Parathyroid adenoma (tissue), 2 donors: ENCODE data around the gene EID3.

ENCODE experiments used
- H2AFZ ChIP-seq: fragments of 300-600 bp; sonication (generic); one replicate; pipeline ENCODE4 v1.7.0; 2017; ENCODE audit warnings: antibody characterized with exemption, mild to moderate bottlenecking
- H3K27ac ChIP-seq: fragments of 300-600 bp; sonication (generic); one replicate; pipeline ENCODE4 v1.7.0; 2017
- H3K27me3 ChIP-seq: fragments of 300-600 bp; sonication (generic); one replicate; pipeline ENCODE4 v1.7.0; 2017; ENCODE audit warnings: low read length; ENCODE audit not compliant: control insufficient read depth, insufficient read depth
- H3K36me3 ChIP-seq: fragments of 300-600 bp; sonication (generic); one replicate; pipeline ENCODE4 v1.7.0; 2017; ENCODE audit warnings: low read length; ENCODE audit not compliant: control insufficient read depth, insufficient read depth
- H3K4me1 ChIP-seq: fragments of 300-600 bp; sonication (generic); one replicate; pipeline ENCODE4 v1.7.0; 2017; ENCODE audit warnings: control low read depth
- H3K4me2 ChIP-seq: fragments of 300-600 bp; sonication (generic); one replicate; pipeline ENCODE4 v1.7.0; 2017; ENCODE audit warnings: low read length
- H3K4me3 ChIP-seq: fragments of 300-600 bp; sonication (generic); one replicate; pipeline ENCODE4 v1.7.0; 2017; ENCODE audit warnings: low read depth, low read length
- H3K79me2 ChIP-seq: fragments of 300-600 bp; sonication (generic); one replicate; pipeline ENCODE4 v1.7.0; 2017; ENCODE audit warnings: control low read depth
- H3K9ac ChIP-seq: fragments of 300-600 bp; sonication (generic); one replicate; pipeline ENCODE4 v1.7.0; 2017; ENCODE audit warnings: mild to moderate bottlenecking
- H3K9me3 ChIP-seq: fragments of 300-600 bp; sonication (generic); one replicate; pipeline ENCODE4 v1.7.0; 2017; ENCODE audit warnings: low read length; ENCODE audit not compliant: control insufficient read depth
- CTCF ChIP-seq: fragments of 300-600 bp; sonication (generic); IDR thresholded peaks from one replicate; pipeline ENCODE4 v1.7.0; 2017; ENCODE audit warnings: antibody characterized with exemption, mild to moderate bottlenecking
- donor health status: primary hyperparathyroidism.

The EID3 gene

GRCh38 chr12:104286516-104287482 is 16.7 kb upstream of the EID3 start:
- Histone ChIP-seq H3K36me3 (no peaks in the 10 kb centered on the region), H3K27me3 (no peaks in the 10 kb centered on the region), H3K79me2 (peaks cover 13% of the 10 kb centered on the region), H3K4me3 (peak overlapping the region; percentile 78), H3K4me1 (no peaks in the 10 kb centered on the region), H3K9me3 (no peaks in the 10 kb centered on the region), H3K27ac (peak overlapping the region; percentile 96), H2AFZ (peak overlapping the region; percentile 90), H3K4me2 (peak overlapping the region; percentile 71), H3K9ac (peak overlapping the region; percentile 22)
- TF ChIP-seq CTCF: peak; percentile 11

- H3K9me3 ChIP-seq: no peaks in the 10 kb centered on the region
- peak overlapping the region; percentile 67 for H2AFZ ChIP-seq
- peak overlapping the region; percentile 96 for H3K27ac ChIP-seq
- no peaks in the 10 kb centered on the region for H3K4me1 ChIP-seq
- no peak overlapping the region for H3K9ac ChIP-seq
- peak overlapping the region; percentile 71 for H3K4me2 ChIP-seq
- no peak for TF ChIP-seq CTCF
- H3K79me2 ChIP-seq: peaks cover 18% of the 10 kb centered on the region
- H3K4me3 ChIP-seq: peak overlapping the region; percentile 78
- H3K36me3 ChIP-seq: no peaks in the 10 kb centered on the region
- no peaks in the 10 kb centered on the region for H3K27me3 ChIP-seq
These were observed 14.8 kb upstream of the EID3 start for GRCh38 chr12:104288635-104289274.

- Histone ChIP-seq H3K4me1 (no peaks in the 10 kb centered on the region), H2AFZ (no peak overlapping the region), H3K4me3 (no peak overlapping the region), H3K27me3 (no peaks in the 10 kb centered on the region), H3K4me2 (no peak overlapping the region), H3K9me3 (no peaks in the 10 kb centered on the region), H3K79me2 (peaks cover 28% of the 10 kb centered on the region), H3K36me3 (no peaks in the 10 kb centered on the region), H3K9ac (no peak overlapping the region), H3K27ac (no peak overlapping the region)
- TF ChIP-seq CTCF: no peak
These were observed 13.2 kb upstream of the EID3 start for GRCh38 chr12:104290320-104290719.

- Histone ChIP-seq H3K4me3 (no peak overlapping the region), H3K36me3 (no peaks in the 10 kb centered on the region)
- no peak for TF ChIP-seq CTCF
These were observed 12.7 kb upstream of the EID3 start for GRCh38 chr12:104290855-104291254.

More at GRCh38 chr12:104290855-104291254, 12.7 kb upstream of the EID3 start:
- Histone ChIP-seq H3K79me2 (peaks cover 28% of the 10 kb centered on the region), H3K9ac (no peak overlapping the region), H3K4me1 (no peaks in the 10 kb centered on the region), H3K4me2 (no peak overlapping the region), H3K27ac (no peak overlapping the region), H3K9me3 (no peaks in the 10 kb centered on the region), H2AFZ (no peak overlapping the region), H3K27me3 (no peaks in the 10 kb centered on the region)
